ENCODE measurements around the gene TGFBR2.

TGFBR2 gene

GRCh38 chr3:30699927-30700326, 93.5 kb downstream of the TGFBR2 start:
- DNase-seq: no peak
- no peak for TF ChIP-seq CTCF (IDR thresholded peaks at IDR 0.05)
- intact Hi-C loops (cut with DNase I; ENCODE audit: low total_unique reads): no loop called here
- H3K9me3 ChIP-seq: peaks cover 0 to 5% (median 0%) of the 10 kb centered on the region in 3 donors
- H3K4me3 ChIP-seq: no peak overlapping the region
- H3K27ac ChIP-seq: no peak overlapping the region
- peaks cover 8 to 15% (median 10%) of the 10 kb centered on the region in 3 donors for H3K36me3 ChIP-seq
- H3K27me3 ChIP-seq: no peaks in the 10 kb centered on the region
- H3K4me1 ChIP-seq: peaks cover 0 to 18% (median 11%) of the 10 kb centered on the region in 4 donors

GRCh38 chr3:30700702-30701321, 94.4 kb downstream of the TGFBR2 start:
- intact Hi-C loops (cut with DNase I; ENCODE audit: low total_unique reads): no loop called here
- peaks cover 0 to 13% (median under 1%) of the 10 kb centered on the region in 3 donors for H3K36me3 ChIP-seq
- H3K4me3 ChIP-seq: no peak overlapping the region
- no peaks in the 10 kb centered on the region for H3K27me3 ChIP-seq
- H3K4me1 ChIP-seq: peaks cover 0 to 14% (median 11%) of the 10 kb centered on the region in 4 donors
- no peak for DNase-seq
- no peak for TF ChIP-seq CTCF (IDR thresholded peaks at IDR 0.05)
- H3K27ac ChIP-seq: no peak overlapping the region
- H3K9me3 ChIP-seq: peaks cover 0 to 5% (median 0%) of the 10 kb centered on the region in 3 donors

GRCh38 chr3:30702038-30702827, 95.8 kb downstream of the TGFBR2 start:
- H3K27ac ChIP-seq: no peak overlapping the region
- H3K4me3 ChIP-seq: no peak overlapping the region
- DNase-seq: no peak
- peaks cover 0 to 6% (median 0%) of the 10 kb centered on the region in 3 donors for H3K36me3 ChIP-seq
- intact Hi-C loops (cut with DNase I; ENCODE audit: low total_unique reads): no loop called here
- H3K9me3 ChIP-seq: peaks cover 0 to 5% (median 0%) of the 10 kb centered on the region in 3 donors
- no peak for TF ChIP-seq CTCF (IDR thresholded peaks at IDR 0.05)
- H3K4me1 ChIP-seq: no peaks in the 10 kb centered on the region
- H3K27me3 ChIP-seq: no peaks in the 10 kb centered on the region

GRCh38 chr3:30702828-30703397, 96.5 kb downstream of the TGFBR2 start:
- peaks cover 0 to 5% (median 0%) of the 10 kb centered on the region in 3 donors for H3K9me3 ChIP-seq
- no peak for DNase-seq
- no peak overlapping the region for H3K27ac ChIP-seq
- no peak for TF ChIP-seq CTCF (IDR thresholded peaks at IDR 0.05)
- intact Hi-C loops (cut with DNase I; ENCODE audit: low total_unique reads): no loop called here
- no peaks in the 10 kb centered on the region for H3K27me3 ChIP-seq
- H3K4me1 ChIP-seq: no peaks in the 10 kb centered on the region
- H3K36me3 ChIP-seq: peaks cover 0 to 6% (median 0%) of the 10 kb centered on the region in 3 donors
- no peak overlapping the region for H3K4me3 ChIP-seq

GRCh38 chr3:30704931-30705890, 98.8 kb downstream of the TGFBR2 start:
- Histone ChIP-seq H3K4me1 (no peaks in the 10 kb centered on the region), H3K9me3 (peaks cover 0 to 5% (median 0%) of the 10 kb centered on the region in 3 donors), H3K4me3 (no peak overlapping the region), H3K27me3 (no peaks in the 10 kb centered on the region), H3K36me3 (no peaks in the 10 kb centered on the region), H3K27ac (no peak overlapping the region)
- intact Hi-C loops (cut with DNase I; ENCODE audit: low total_unique reads): no loop called here
- no peak for TF ChIP-seq CTCF (IDR thresholded peaks at IDR 0.05)
- DNase-seq: no peak
